Sciatic nerve (tissue), 2 donors: ENCODE measurements around the gene TSPAN14. TPM values are rescaled to one million over a fixed set of nuclear protein-coding genes. Genes with fewer than 3 reads are reported as not detected.
A peak's percentile ranks its signal among the peaks of the same experiment; 100 is the strongest.

Experiments
- ATAC-seq: fragments of 200-7000 bp; cut with Tn5 transposase; one replicate; pipeline ENCODE4 v1.9.1; 2020; ENCODE audit warnings: mild to moderate bottlenecking, moderate library complexity
- DNase-seq: peaks from one replicate; pipeline ENCODE4 v3.0.0-alpha.2; 2020; ENCODE audit warnings: low spot score
- intact Hi-C: fragments of 100-400 bp; cut with DNase I; formaldehyde crosslinking; loops from one replicate; pipeline ENCODE4 v1.14.2; 2022
- total RNA-seq: library from RNA; stranded (reverse); fragmentation: NEBNext Ultra II Directional; extraction: Animal tissue kit (Norgen Biotek cat#: 25700); gene quantifications from one replicate; pipeline ENCODE4 v1.2.1, GENCODE V29; 2021
- donor health status: DM: no; HTN: no; CAD: no.
- donor health status: DM: no; HTN: no; CAD: no.

Gene TSPAN14
- total RNA-seq, 1 donor from 2014 or later: 103 TPM

DNA sequence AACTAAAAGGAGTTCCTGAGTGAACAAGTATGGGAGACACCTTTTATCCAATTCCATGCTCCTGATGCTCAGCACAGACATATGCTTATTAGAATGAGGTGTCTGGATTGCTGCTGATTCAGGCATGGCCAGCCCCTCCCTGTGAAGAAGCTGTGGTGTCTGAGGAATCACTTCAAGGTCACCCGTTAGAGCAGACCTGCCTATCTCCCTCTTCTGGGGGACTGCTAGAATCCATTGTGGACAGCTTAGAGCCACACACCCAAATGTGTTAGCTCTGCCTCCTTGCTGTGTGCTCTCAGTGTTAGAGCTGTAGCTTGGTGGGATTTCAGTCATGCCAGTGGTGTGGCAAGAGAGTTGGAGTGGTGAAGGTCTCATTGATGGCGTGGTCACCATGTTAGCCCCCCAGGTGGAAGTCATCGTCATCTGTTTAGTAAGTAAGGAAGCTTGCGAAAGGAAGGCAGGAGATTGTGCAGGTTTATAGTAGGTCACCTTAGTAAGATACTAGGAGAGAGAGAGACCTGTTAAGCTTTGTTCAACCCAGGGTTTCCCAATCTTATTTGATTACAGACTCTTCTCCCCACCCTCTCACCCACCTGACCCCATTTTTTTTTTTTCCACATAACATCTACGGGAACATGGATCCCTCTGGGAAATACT is 32.9 kb upstream of the TSPAN14 start:
- intact Hi-C loops: no loop called here
- ATAC-seq (no peak), DNase-seq (no peak)

DNA sequence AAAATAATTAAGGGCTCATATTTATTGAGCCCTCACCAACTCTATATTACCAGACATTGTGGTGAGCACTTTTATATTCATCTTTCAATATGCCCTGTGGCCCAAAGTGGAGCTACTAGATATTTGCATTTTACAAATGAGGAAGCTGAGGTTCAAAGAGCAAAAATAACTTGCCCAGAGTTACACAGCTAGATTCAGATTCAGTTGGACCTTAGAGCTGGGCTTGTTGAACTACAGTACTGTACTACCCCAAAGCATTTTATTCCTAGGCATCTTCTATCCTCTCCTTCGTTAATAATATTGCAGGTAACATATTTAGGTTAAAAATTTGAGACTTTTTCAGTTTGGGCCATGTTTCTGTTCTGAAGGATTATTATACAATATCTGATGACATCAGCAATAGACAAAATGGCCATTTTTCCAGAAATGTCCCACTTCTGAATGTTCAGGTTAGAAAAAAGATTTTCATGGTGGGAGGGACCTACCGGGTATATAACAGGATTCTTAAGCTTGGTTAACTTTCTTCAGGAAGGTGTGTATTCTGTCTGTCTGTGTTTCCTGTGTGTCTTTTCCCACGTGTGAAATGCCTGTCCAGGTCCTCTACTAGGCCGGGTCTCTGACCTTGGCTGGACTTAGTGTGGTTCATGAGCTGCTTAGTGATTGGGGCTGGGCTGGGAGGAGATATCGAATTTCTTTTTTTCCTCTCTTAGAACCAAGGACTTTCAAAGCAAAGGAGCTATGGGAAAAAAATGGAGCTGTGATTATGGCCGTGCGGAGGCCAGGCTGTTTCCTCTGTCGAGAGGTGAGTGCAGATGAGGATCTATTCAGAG is 32.2 kb upstream of the TSPAN14 start:
- ATAC-seq: peak; percentile 32
- intact Hi-C loops: no loop called here

DNA sequence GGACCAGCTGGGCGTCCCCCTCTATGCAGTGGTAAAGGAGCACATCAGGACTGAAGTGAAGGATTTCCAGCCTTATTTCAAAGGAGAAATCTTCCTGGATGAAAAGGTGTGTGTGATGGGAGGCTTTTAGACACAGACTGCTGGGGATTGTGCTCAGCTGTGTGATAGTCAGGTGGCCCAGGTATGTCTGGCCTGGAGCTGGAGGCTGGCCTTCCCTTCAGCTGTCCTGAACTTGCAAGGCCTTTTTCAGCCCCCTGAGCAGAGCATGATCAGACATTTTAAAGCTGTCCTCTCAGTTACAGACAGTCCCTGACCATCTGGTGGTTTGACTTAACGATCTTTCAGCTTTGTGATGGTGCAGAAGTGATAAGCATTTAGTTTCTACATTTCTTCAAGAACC is 28.2 kb upstream of the TSPAN14 start:
- ATAC-seq (no peak), DNase-seq (no peak)
- intact Hi-C loops: no loop called here

More for the DNA sequence above, 32.2 kb upstream of the TSPAN14 start:
- DNase-seq: no peak

DNA sequence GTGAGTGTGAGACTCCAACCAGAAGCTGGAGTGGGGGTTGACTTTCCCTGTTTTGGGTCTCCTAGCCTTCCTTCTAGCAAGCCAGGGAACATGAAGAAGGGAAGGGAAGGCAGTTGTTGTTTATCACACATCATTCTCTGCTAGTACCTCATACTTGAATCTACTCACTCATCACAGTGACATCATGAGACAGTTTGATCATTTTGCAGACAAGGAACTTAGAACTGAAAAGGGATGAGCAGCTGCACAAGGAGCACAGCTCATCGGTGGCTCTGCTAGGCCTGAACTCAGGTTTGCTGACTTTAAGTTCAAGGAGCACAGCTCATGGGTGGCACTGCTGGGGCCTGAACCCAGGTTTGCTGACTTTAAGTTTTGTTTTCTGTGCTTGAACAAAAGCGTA is 26.6 kb upstream of the TSPAN14 start:
- intact Hi-C loops: no loop called here
- DNase-seq: no peak
- ATAC-seq: no peak

DNA sequence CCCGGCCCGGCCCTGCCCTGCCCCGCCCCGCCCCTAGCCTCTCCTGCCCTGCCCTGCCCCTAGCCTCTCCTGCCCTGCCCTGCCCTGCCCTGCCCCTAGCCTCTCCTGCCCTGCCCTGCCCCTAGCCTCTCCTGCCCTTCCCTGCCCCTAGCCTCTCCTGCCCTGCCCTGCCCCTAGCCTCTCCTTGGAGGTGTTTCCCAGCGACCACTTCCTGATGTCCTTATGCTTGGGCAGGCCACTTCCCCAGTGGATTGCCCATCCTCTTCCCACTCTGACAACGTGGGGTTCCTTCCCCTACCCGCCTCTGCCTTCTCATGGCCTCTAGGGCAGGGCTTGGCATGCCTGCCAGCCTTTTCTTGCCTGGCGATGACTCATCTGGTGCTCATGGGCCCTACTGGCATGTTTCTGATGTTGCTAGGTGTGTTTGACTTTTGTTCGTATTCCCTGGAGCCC is 24.6 kb upstream of the TSPAN14 start:
- ATAC-seq (peak; percentile 55), DNase-seq (no peak)
- intact Hi-C loops: no loop called here

DNA sequence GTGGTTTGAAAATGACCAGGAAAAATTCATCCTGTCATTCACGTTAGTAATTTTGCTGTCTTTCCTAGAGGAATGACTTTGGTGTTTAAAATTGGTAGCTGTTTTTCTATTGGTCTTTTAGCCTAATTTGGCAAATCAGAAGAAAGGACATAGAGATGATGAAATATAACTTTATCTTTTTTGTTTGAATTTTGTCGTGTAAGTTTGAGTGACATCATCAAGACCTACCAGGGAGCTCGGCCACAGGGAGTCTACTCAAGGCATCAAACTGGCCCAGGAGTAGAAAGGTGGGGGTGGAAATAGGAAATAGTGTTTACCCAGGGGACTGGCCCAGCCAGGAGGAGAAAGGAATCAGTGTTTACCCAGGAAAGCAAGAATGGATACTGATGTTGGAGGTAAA is 21.0 kb upstream of the TSPAN14 start:
- no peak for ATAC-seq
- DNase-seq: no peak
- intact Hi-C loops: loop anchor here (10.0 kb wide), 1 partner anchor 48 kb away; no protein-coding TSS in a partner anchor

DNA sequence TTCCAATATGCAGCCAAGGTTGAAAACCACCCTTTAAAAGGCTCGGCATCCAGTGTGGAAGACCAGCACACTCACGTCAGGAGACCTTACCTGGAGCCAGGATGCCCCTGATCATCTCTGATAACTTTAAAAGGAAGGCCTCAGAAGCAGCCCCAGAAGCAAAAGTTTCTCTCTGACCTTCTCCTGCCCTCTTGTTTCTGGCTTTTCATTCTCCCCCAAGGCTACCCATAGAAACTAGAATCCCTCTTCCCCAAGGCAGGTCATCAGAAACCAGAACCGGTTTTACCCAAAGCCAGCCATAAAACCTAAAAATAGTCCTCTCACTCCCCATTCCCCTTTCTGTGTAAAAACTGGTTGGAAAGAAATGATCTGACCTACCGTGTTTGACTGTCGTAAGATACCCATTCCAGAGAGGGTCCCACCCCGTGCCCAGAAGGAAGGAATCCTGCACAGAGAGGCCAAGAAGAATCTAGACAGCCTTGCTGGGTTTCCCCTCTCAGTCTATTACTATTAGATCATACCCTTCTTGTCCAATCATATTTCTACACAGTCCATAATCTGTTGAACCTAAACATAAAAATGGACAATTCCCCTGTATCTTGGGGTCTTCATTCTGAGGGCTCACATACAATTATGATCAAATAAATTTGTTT is 17.5 kb upstream of the TSPAN14 start:
- ATAC-seq: no peak
- no peak for DNase-seq
- intact Hi-C loops: loop anchor here (10.0 kb wide), 1 partner anchor 52 kb away; no protein-coding TSS in a partner anchor

DNA sequence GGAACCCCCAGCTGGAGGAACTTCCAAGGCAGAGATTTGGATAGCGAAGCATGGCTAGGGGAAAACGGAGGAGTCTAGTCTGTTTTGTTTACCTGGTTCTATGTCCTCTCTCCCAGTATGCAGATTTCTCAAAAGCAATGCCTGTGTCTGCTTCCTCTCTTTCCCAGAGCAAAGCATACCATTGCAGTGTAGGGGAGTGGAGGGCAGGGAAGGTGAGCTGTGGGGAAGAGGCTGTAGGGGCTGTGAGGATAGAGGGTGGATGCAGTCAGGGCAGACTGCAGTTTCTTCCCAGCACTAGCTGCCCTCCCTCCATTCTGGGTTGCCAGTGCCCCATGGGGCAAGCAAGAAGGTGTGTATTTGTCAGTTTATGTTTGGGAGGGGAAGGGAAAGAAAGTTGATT is 16.9 kb upstream of the TSPAN14 start:
- no peak for DNase-seq
- ATAC-seq: peak; percentile 38
- intact Hi-C loops: loop anchor here (10.0 kb wide), 1 partner anchor 52 kb away; no protein-coding TSS in a partner anchor

DNA sequence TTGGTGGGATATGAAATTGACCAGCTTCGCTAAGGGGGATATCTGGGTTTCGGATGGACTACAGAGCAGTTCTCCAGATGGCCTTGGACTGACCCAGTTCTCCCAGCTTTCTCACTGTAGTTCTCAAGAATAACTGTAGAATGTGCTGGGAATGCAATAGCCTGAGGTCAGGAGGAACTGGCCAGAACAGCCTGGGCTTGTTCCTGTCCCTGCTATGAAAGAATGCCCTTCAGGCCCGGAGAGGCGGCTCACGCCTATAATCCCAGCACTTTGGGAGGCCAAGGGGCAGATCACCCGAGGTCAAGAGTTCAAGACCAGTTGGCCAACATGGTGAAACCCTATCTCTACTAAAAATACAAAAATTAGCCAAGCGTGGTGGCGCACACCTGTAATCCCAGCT is 12.3 kb upstream of the TSPAN14 start:
- ATAC-seq (no peak), DNase-seq (no peak)
- intact Hi-C loops: no loop called here

DNA sequence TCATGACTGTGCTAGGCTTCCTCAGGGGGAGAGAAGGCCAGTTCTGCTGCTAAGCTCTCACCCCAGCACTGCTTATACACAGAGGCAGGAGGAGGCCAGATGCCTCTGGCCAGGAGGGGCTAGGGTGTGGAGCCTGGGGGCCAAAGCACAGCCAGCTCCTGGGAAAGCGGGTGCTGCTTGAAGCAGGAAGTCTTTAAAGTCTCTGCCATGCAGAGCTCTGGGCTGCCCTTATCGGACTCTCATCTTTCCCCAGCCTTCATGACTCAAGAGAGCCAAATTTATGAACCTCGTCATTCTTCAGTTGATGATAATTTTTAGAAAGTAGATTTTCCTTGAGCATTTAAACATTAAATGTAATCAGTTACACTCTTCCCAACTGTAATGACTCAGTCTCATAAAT is 11.2 kb upstream of the TSPAN14 start:
- intact Hi-C loops: no loop called here
- DNase-seq: no peak
- ATAC-seq: no peak

DNA sequence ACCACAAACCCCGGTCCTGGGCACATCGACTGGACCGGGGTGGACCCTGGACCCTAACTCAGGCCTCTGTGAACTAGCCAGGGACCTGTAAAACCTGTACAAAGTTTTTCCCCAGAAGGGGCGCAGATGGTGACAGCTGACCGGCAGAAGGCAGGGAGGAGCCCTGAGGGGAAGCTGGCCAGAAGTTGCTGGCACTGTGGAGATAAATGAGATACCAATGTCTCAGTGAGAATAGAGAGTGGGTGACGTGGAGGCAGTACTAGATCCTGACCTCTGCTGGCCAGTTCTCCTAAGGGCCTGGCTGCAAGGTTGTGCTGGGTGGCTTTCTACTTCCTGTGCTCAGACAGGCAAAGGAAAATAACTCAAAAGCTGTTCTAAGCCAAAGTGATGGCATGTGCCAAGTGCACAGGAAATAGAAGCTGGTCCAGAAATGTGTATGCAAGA is 10.6 kb upstream of the TSPAN14 start:
- DNase-seq: no peak
- intact Hi-C loops: no loop called here
- peak; percentile 72 for ATAC-seq

DNA sequence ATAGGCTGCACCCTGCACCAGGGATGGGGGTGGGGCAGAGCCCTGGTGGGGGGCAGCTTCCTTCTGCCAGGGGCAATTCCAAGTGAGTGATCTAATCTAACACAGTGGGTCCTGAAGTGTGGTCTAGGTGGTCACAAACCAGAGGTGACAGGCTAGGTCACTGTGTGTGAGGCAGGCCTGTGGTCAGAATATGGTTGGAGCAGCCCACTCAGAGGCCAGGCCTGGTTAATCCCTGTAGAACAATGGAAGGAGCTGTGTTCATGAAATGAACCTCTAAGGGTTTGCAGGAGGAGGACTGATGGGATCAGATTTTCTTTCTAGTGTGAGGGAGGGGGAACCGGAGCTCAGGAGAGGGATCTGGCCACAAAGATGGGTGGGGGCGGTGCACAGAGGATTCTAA is 10.0 kb upstream of the TSPAN14 start:
- peak; percentile 14 for ATAC-seq
- no peak for DNase-seq
- intact Hi-C loops: no loop called here

DNA sequence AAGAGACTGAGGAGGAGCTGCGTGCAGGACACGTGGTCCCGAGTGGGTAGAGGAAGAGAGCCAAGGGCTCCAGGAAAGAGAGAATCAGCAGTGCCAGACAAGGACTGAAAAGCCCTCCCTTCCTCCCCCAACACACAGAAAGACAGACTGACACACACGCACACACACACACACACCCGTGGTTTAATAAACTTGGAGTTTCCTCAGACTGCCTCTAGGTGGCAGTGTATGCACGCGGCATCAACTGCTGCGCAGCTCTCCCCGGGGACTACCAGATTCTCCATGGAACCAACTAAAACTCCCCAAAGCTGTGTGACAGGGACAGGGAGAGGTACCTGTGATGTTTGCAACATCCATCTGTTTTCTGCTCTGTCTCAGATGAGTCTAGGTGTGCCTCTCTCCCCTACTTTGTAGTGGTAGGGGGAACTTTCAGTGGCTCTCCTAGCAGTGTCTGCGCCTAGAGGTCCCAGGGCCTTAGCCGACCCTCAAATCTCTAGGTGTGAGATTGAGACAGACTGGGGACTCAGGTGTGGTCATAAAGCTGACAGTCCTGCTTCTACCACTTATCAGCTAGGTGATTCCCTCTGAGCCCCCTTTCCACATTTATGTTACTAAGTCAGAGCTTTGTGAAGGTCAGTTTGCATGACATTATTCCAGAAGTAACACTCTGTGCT is 9.3 kb upstream of the TSPAN14 start:
- DNase-seq: no peak

DNA sequence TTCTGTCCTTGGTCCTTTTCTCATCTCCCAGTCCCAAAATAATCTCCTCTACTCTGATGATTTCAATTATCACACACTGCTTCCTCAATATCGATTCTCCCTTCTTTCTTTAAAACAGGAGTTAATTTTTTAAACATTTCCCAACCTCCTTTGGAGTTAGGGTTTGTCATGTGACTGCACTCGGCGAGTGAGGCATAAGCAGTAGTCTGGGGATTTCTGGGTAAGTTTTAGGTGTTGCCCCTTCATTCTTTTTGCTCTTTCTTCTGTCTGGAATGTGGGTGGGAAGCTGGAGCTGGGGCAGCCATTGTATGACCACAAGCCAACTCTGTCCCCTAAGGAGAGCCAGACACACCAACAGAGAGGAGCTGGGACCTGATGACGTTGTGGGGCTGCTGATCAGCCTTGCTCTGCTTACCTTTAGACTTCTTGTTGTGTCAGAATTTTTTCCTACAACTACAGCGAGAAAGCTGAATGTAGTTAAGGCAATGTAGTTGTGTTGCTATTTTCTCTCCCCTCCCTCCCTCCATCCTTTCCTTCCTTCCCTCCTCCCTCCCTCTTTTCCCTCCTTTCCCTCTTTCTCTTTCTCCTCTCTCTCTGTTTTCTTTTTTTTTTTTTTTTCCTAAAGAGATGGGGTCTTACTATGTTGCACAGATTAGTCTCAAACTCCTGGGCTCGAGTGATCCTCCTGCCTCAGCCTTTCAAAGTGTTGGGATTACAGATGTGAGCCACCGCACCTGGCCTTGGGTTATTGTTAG is 6.5 kb upstream of the TSPAN14 start:
- intact Hi-C loops: no loop called here
- DNase-seq: no peak
- ATAC-seq: no peak

More for the DNA sequence above, 9.3 kb upstream of the TSPAN14 start:
- peak; percentile 92 for ATAC-seq
- intact Hi-C loops: no loop called here

DNA sequence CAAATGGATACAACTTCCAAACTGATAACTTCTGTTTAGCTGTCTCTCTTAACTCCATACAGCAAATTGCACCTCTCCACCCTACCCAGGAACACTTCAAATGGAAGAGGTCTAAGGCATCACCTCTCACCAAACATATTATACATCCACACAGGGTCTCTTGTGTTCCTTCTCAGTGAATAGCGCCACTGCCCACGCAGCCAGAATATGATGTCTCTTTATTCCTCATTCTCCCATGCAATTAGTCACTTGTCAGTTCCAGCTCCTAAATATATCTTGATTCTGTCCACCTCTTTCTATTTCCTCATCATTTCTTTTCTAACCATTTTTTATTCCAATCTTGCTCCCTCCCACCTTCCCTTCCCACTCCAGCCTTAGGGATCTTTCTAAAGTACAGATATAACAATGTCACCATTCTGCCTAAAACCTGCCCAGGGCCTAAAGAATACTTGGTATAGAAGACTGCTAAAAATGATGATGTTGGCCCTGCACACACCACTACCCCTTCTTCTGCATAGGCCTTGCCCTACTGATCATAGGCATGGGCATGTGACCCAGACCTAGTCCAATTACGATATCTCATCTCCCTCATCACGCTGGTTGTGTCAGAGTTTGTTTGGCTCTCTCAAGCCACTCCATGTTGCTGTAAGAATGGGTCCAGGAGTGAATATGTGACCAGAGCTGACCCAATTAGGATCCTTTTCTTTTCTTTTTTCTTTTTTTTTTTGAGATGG is 5.7 kb upstream of the TSPAN14 start:
- ATAC-seq (no peak), DNase-seq (no peak)
- intact Hi-C loops: no loop called here

DNA sequence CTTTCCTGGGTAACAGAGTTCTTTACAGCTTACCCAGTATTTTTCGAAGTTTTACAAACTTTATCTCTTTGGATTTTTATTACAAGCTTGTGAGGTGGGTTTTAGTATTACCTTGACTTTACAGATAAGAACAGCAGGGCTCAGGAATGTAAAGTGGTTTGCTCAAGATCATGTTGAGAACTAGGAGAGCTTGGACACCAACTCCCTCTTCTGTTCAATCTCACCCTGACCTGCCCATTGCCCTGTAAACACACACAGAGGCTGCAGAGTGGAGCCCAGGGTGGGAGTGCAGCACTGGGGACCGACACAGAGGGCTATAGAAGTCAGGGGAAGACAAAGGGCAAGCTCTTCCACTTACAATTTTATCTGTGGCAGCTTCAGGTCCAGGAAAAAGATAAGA is 4.6 kb upstream of the TSPAN14 start:
- no peak for ATAC-seq
- DNase-seq: no peak
- intact Hi-C loops: no loop called here

DNA sequence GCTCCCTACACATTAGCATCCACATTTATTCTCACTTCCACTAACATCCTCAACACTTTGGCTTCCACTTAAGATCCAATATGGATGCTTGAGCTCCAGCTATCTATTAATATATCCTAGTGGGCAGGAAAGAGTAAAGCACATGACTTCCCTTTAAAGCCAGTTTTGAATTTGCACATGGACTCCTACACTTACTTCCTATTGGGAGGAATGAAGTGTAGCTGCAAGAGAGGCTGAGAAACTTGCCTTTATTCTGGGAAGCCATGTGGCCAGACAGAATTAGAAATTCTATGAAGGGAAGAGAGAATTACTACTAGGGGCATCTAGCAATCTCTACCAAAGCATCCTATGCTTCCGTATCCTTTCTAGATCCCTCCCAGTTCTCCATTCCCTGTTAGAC is 3.0 kb upstream of the TSPAN14 start:
- no peak for DNase-seq
- intact Hi-C loops: no loop called here
- ATAC-seq: no peak

DNA sequence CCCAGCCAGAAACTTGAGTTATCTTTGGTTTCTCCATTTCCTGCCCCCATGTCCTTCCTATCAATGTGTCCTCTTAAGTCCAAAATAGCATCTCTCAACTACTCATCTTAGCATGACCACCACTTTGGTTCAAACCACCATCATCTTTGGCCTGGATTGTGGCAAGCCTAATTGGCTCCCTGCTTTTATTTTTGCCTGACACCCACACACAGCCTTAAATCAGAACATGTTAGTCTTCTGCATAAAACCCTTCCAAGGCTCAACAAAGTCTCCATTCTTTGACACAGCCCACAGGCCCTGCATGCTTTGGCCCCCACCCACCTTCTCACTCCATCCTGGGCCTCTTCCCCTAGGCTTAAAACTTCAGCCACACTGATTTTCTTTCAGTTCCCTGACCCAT is 2.0 kb upstream of the TSPAN14 start:
- DNase-seq (no peak), ATAC-seq (no peak)
- intact Hi-C loops: no loop called here
